Osteoblast (primary cell): ENCODE measurements around the gene NTF3. TPM values are rescaled to one million over a fixed set of nuclear protein-coding genes. Genes with fewer than 3 reads are reported as not detected.
"Not testable (repeated sequence)": the region's sequence is repeated elsewhere in the genome, so short reads cannot be mapped to it uniquely, and the experiment has no call there.

ENCODE experiments used
- DNase-seq: peaks from one replicate; pipeline ENCODE4 v3.0.0; 2011; ENCODE audit warnings: low spot score, mixed read lengths; ENCODE audit not compliant: insufficient read length; ENCODE audit errors: missing footprints
- H2AFZ ChIP-seq: 2 replicates; pipeline ENCODE4 v1.6.0; 2011; ENCODE audit warnings: mild to moderate bottlenecking, low read length
- H3K27ac ChIP-seq: 2 replicates; pipeline ENCODE4 v1.5.1; 2011; ENCODE audit warnings: mild to moderate bottlenecking, low read depth, low read length, moderate library complexity
- H3K27me3 ChIP-seq: 2 replicates; pipeline ENCODE4 v1.6.0; 2012; ENCODE audit warnings: mild to moderate bottlenecking, control low read depth, inconsistent platforms, low read length, moderate library complexity; ENCODE audit not compliant: insufficient read depth
- H3K36me3 ChIP-seq: 2 replicates; pipeline ENCODE4 v1.5.1; 2011; ENCODE audit warnings: mild to moderate bottlenecking, low read length, control low read depth, moderate library complexity; ENCODE audit not compliant: insufficient read depth
- H3K4me1 ChIP-seq: 2 replicates; pipeline ENCODE4 v1.5.1; 2011; ENCODE audit warnings: mild to moderate bottlenecking, low read length, control low read depth, moderate library complexity; ENCODE audit not compliant: insufficient read depth
- H3K4me2 ChIP-seq: 2 replicates; pipeline ENCODE4 v1.6.0; 2011; ENCODE audit warnings: mild to moderate bottlenecking, low read length; ENCODE audit not compliant: insufficient read depth
- H3K4me3 ChIP-seq: fragments of 200-600 bp; sonication (generic); 3 replicates; pipeline ENCODE4 v1.5.1; 2012; ENCODE audit warnings: mild to moderate bottlenecking, low read length, inconsistent platforms; ENCODE audit not compliant: insufficient read depth
- H3K79me2 ChIP-seq: 2 replicates; pipeline ENCODE4 v1.6.0; 2012; ENCODE audit warnings: mild to moderate bottlenecking, low read length, control low read depth, inconsistent platforms; ENCODE audit not compliant: insufficient read depth
- H3K9me3 ChIP-seq: 2 replicates; pipeline ENCODE4 v1.5.1; 2011; ENCODE audit warnings: low read depth, low read length, control low read depth
- H4K20me1 ChIP-seq: 2 replicates; pipeline ENCODE4 v1.6.0; 2012; ENCODE audit warnings: mild to moderate bottlenecking, low read length, control low read depth; ENCODE audit not compliant: insufficient read depth
- CTCF ChIP-seq: IDR thresholded peaks from 2 replicates; pipeline ENCODE4 v1.5.1; 2011; ENCODE audit warnings: mild to moderate bottlenecking, low read depth, low read length, moderate library complexity; ENCODE audit errors: extremely low read depth
- total RNA-seq: library from RNA; depleted of rRNA; stranded (reverse); fragments of >200 nt; gene quantifications from 2 replicates; pipeline ENCODE4 v1.2.3, GENCODE V29; 2012

Gene NTF3
- total RNA-seq, 1 donor: 1.1 TPM

GRCh38 chr12:5534426-5535199 lies 102.7 kb downstream of the NTF3 start:
- H3K27me3 ChIP-seq: no peaks in the 10 kb centered on the region
- H2AFZ ChIP-seq: no peak overlapping the region
- no peak overlapping the region for H3K4me3 ChIP-seq
- H3K4me2 ChIP-seq: no peak overlapping the region
- no peak for DNase-seq
- no peak overlapping the region for H3K27ac ChIP-seq
- no peak for TF ChIP-seq CTCF
- no peaks in the 10 kb centered on the region for H3K36me3 ChIP-seq
- no peaks in the 10 kb centered on the region for H3K4me1 ChIP-seq
- no peaks in the 10 kb centered on the region for H4K20me1 ChIP-seq
- no peaks in the 10 kb centered on the region for H3K9me3 ChIP-seq
- H3K79me2 ChIP-seq: no peaks in the 10 kb centered on the region

- TF ChIP-seq CTCF: no peak
These were observed 103.6 kb downstream of the NTF3 start for GRCh38 chr12:5535541-5535940.

GRCh38 chr12:5537026-5537615 lies 105.2 kb downstream of the NTF3 start:
- not testable (repeated sequence) for H3K9me3 ChIP-seq, H3K4me1 ChIP-seq, H3K36me3 ChIP-seq, H3K27me3 ChIP-seq, H3K4me2 ChIP-seq, H3K79me2 ChIP-seq, DNase-seq, H3K4me3 ChIP-seq, H3K27ac ChIP-seq, H4K20me1 ChIP-seq, H2AFZ ChIP-seq

More at GRCh38 chr12:5535541-5535940, 103.6 kb downstream of the NTF3 start:
- Histone ChIP-seq H3K9me3 (no peaks in the 10 kb centered on the region), H3K79me2 (no peaks in the 10 kb centered on the region), H3K27me3 (no peaks in the 10 kb centered on the region), H3K4me3 (no peak overlapping the region), H3K4me2 (no peak overlapping the region), H3K36me3 (no peaks in the 10 kb centered on the region), H3K27ac (no peak overlapping the region), H2AFZ (no peak overlapping the region), H3K4me1 (no peaks in the 10 kb centered on the region), H4K20me1 (no peaks in the 10 kb centered on the region)
- DNase-seq: no peak

GRCh38 chr12:5537771-5538170 lies 105.9 kb downstream of the NTF3 start:
- H2AFZ ChIP-seq: no peak overlapping the region
- H3K27me3 ChIP-seq: no peaks in the 10 kb centered on the region
- no peak overlapping the region for H3K4me3 ChIP-seq
- H3K27ac ChIP-seq: no peak overlapping the region
- no peaks in the 10 kb centered on the region for H3K9me3 ChIP-seq
- no peaks in the 10 kb centered on the region for H3K4me1 ChIP-seq
- H3K36me3 ChIP-seq: no peaks in the 10 kb centered on the region
- no peak overlapping the region for H3K4me2 ChIP-seq
- no peaks in the 10 kb centered on the region for H3K79me2 ChIP-seq
- DNase-seq: no peak
- H4K20me1 ChIP-seq: no peaks in the 10 kb centered on the region
- TF ChIP-seq CTCF: no peak
